Measurements from ENCODE around the gene CDC42EP3.

Gene CDC42EP3

DNA sequence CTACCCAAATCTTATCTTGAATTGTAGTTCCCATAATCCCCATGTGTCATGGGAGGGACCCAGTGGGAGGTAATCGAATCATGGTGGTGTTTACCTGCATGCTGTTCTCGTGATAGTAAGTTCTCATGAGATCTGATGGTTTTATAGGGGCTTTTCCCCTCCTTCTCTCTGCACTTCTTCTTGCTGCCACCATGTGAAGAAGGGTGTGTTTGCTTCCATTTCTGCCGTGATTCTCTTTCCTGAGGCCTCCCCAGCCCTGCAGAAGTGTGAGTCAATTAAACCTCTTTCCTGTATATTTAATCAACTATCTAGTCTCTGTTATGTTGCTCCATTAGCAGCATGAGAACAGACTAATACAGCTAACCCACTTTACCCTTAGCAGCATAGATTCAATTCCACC, 37.6 kb downstream of the CDC42EP3 start:
- DNase-seq: no peak

- DNase-seq: no peak
Observed at GRCh38 chr2:37633234-37633633, 38.2 kb downstream of the CDC42EP3 start.

DNA sequence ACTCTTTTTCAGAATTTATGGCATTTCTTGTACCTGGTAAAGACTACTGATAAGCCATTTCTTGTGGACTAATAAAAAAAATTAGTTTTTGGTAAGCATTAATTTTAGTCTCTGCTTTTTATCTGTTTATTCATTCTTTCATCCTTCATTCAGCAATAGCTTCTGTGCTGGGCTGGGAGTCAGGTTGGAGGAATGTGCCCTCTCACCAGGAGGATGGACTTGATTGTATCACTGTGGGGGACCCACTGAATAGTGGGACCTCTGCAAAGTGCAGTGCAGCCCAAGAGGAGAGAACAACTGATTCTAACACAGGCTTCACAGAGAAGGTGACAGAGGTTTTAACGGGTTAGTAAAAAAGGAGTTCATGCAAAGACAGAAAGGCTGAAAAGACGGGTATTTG, 39.1 kb downstream of the CDC42EP3 start:
- DNase-seq: no peak

GRCh38 chr2:37631698-37632097, 39.7 kb downstream of the CDC42EP3 start:
- no peak for DNase-seq

- no peak for DNase-seq
Observed at GRCh38 chr2:37631292-37631691, 40.1 kb downstream of the CDC42EP3 start.

DNA sequence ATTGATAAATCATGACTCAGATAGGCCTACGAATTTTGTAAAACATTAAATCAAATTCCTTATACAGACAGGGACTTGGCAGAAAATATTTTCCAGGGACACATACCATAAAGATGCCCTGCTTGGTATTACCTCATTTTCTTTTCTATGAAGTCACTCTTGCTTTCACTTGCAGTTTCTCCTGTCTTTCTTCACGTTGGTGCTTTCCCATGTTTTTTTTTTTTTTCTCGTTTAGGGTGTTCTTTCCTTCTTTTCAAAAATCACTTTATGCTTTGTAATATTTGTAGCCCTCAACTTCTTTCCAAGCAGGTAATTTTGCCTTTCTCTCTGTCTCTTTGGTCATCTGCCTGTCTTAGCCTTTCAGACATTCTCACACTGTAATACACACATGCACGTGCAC, 40.7 kb downstream of the CDC42EP3 start:
- no peak for DNase-seq

GRCh38 chr2:37630301-37630700, 41.1 kb downstream of the CDC42EP3 start:
- no peak for DNase-seq

DNA sequence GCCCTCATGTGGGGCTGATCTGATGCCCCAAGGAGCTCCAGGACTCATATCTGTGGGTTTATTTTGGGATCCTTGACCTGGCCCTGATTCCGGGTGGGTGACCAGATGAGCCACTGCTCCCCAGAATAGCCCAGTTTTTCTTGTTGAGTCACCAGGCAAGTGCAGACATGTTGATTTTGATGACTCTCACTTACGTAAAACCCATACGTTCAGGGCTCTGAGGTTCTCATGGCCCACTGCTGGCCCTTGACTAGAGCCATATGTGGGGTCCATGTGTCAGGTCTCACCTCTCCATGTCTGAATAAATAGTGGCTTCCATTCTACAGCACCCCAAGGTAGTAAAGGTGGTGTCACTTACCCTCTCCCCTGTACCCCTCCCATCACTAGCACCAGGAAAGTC, 41.9 kb downstream of the CDC42EP3 start:
- DNase-seq: no peak

- no peak for DNase-seq
Observed at GRCh38 chr2:37627710-37628109, 43.7 kb downstream of the CDC42EP3 start.

DNA sequence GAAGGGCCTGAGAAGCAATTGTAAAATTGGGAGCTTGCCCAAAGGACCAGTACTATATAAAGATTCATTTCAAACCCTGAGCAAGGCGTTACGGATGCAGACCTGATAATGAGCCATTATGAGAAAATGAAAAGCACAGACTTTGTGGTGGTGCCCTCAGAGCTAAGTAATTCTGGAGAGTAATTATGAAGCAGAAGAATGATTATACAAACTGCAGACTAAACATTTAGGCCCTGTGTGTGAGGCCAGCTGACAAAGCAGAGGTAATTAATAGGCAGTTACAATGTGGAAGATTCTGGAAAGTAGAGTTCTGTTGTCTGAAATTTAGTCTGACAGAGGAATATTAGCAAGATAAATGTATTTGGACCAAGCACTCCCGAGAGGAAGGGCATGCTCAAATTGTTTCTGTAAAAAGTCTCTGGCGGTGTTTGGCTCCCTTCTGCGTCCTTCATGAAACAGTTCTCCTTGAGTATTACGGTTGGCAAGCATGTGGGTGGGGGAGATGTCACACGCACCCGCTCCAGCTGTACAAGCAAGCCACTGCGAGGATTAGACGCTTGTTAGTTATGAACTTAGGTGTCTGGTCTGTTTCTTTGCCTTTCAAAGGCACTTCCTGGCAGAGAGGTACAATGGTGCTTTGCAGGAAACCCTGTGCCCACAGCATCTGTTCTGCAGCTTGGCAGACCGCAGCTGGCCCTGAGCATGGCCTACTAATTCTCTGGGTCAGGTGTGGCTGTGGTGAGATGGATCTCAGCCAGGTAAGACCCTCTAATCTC, 45.5 kb downstream of the CDC42EP3 start:
- DNase-seq: peak; percentile 65

DNA sequence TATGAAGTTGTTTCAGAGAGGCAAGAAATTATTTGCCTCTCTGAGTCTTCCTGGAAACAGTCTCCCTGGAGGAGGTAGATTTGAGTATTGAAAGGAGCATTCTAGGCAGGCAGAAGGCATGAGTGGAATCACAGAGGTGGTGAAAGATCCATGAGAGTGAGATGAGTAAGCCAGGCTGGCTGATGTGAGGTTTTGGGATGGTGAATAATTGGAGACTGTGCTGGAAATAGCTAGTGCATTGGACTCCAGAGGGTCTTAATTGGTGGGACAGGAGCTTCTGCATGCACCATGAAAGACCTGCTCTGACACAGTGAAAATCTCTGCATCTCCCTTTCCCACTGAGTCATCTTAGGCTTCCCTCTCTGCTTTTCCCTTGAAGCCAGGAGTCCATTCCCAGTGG, 46.3 kb downstream of the CDC42EP3 start:
- no peak for DNase-seq

DNA sequence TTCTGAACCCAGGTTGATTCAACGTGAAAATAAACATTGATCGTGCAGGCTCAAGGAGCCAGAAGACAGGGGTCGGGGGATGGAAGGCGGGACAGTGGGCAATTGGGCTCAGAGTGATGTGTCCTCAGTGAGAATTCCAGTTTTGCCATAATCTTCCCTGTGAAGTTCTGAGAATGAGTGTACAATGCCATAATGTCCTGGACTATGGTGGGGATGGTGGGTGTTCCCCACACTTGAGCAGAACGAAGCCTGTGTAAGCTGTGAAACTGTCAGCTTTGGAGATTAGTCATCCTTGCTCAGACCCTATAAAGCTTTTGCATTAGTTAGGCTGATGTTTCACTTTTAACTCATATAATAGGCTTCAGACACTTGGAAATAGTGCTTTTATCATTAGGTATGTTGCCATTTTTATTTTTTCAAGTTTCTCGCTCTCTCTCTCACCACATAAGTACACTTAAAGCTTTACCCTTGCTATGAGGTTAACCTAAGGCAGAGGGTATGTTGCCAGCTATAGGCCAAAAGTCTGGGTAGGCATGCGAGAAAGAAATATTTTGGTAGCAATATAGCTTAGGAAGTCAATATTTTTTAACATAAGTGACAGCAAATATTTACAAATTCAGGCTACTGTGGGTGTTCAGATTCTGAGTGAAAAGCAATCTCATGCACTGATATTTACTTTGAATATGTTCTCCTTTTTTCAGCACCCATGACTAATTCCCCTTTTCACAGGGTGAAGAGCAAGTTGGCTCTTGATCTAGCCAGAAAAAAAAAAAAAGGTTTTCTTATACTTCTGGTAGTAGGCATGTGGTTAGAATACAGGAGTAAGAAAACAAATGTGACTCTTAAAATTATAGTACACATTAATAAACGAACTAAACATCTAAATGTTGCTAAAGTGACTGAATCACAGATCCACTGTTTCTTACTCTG, 47.2 kb downstream of the CDC42EP3 start:
- no peak for DNase-seq

DNA sequence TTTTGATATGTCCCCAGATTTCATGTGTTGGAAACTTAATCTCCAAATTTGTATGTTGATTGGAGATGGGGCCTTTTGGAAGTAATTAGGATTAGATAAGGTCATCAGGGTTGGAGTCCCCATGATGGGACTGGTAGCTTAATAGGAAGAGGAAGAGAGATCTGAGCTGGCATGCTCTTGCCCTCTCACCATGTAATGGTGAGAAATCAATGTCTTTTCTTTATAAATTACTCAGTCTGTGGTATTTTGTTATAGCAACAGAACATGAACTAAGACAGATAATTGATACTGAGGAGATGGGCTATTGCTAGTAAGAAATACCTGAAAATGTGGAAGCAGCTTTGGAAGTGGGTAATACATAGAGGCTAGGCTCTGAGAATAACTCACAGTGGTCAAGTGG, 48.0 kb downstream of the CDC42EP3 start:
- DNase-seq: no peak

DNA sequence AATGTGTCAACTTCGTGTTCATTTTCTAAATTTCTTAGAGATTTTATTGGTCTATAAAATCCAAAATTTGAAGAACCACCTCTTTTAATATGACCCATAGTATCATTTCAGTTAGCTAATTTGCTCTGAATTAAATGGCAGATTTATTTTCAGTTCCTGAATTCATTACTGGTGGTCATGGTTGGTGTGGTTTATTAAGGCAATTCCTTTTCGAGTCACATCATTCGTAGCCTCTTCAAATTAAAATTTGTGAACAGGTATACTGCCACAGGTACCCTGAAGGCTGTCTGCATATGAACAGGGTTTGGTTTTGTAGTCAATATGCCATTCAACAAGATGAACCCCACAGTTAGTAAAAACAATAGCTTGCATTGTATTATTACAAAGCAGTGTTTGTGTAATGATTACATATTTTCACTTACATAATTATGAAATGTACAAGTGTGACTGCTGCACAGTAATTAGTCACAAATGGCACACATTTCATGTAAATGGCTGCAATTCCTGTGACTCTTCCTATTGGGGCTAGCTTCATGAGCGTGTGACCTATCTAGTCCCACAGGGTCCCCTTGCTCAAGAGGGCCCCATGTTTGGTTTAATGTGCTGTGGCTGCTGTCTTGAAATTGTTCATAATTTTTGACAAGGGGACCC, 48.9 kb downstream of the CDC42EP3 start:
- DNase-seq: no peak

- no peak for DNase-seq
Observed at GRCh38 chr2:37621199-37621598, 50.2 kb downstream of the CDC42EP3 start.

- DNase-seq: no peak
Observed at GRCh38 chr2:37619959-37620300, 51.5 kb downstream of the CDC42EP3 start.

- no peak for DNase-seq
Observed at GRCh38 chr2:37619230-37619958, 52.0 kb downstream of the CDC42EP3 start.

DNA sequence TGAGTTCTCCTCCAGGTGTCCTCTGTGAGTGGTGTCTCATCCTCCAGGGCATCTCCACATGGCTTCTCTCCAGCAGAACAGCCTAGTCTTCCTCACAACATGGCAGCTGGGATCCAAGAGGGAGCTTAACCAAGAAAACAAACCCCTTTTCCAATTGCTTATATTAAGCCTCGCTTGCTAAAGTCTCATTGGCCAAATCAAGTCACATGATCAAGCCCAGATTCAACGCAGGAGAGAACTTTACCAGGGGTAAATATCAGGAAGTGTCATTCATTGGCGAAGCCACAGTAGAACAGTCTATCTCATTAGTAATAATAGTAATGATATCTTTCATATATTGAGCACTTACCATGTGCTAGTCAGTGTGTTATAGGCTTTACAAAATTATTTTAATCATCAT, 53.1 kb downstream of the CDC42EP3 start:
- DNase-seq: no peak

DNA sequence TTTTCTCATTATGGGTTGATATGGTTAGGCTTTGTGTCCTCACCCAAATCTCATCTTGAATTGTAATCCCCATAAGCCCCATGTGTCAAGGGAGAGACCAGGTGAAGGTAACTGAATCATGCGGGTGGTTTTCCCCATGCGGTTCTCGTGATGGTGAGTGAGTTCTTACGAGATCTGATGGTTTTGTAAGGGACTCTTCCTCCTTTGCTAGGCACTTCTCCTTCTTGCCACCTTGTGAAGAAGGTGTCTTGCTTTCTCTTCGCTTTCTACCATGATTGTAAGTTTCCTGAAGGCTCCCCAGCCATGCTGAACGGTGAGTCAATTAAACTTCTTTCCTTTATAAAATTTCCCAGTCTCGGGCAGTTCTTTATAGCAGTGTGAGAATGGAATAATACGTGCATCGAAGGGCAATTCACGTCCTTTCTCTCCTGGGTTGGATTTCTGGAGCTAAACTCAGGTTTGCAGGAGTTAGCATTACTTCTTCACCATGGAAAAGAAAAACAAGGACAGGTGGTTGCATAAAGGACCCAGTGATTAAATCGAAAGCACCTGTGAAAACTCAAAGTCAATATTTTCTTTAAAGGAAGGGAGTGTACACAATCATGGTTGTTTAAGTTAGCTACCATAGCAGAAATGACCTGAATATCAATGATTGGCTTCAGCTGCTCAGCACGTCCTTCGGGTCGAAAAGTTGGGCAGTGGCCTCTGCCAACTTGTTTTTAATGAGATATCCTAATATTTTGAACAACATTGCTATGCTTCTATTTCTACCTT, 54.1 kb downstream of the CDC42EP3 start:
- peak; percentile 58 for DNase-seq

- no peak for DNase-seq
Observed at GRCh38 chr2:37616677-37617005, 54.8 kb downstream of the CDC42EP3 start.

DNA sequence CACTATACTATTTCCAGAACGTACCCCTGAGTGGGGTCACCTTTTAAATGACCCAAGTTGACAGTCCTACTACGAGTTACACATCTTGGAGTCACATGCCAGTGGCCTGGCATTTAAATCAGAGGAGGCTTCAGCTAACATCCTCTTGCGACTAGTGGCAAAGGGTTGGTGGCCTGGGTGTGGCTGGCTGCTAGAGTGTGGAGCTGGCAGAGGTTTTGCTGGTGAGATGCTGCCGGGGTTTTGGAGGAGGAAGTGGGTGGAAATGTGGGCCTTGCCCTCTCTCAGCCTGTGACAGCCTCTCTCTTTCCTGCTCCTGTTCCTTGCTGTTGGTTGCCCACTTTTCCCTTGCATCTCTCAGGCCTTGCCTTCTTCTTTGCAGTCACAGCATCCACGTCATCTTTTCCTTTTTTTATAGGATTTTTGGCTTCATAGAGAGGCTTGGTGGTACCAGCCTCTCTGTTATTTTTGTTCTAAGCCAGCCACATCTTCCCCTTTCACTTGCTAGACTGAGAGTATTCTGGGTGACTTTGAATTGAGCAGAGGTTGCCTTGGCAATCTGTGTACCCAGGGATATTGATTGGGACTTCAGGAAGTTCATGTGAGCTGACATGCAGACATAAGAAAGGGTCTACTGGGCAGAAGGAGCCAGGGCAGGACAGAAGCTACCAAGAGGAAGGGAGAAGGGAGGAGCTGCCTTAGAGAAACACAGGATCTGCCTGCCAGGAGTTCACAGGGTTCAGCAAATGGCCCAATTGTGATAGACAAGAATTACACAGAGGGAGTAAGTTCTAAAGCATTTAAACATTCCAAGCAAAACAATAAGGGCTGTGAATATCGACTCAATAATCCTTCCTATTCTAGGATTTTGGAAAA, 55.4 kb downstream of the CDC42EP3 start:
- peak; percentile 83 for DNase-seq
